Gastrocnemius medialis (tissue), 4 donors: Measurements from ENCODE around the gene FAM13A. TPM values are rescaled to one million over a fixed set of nuclear protein-coding genes. Genes with fewer than 3 reads are reported as not detected.

Source experiments
- ATAC-seq, 2 donors: fragments of 150-250 bp; one replicate each; pipeline ENCODE4 v1.9.1; 2016
- DNase-seq, 2 donors: peaks; one replicate each; pipeline ENCODE4 v3.0.0-alpha.2; 2019
- H3K27ac ChIP-seq, 4 donors: fragments of 200-600 bp; sonication (generic); 1 replicate in 1 of 4; 2 replicates in 3 of 4; pipeline ENCODE4 v1.5.1; 2016 to 2018; ENCODE audit warnings: mild to moderate bottlenecking in 2 of 4, moderate library complexity in 1 of 4
- H3K27me3 ChIP-seq, 3 donors: fragments of 200-600 bp; sonication (generic) in 2 of 3; 1 replicate in 1 of 3; 2 replicates in 2 of 3; pipeline versions ENCODE4 v1.5.1 to v1.6.0; 2016 to 2019; ENCODE audit warnings: mild to moderate bottlenecking in 1 of 3, moderate library complexity in 1 of 3
- H3K36me3 ChIP-seq, 2 donors: fragments of 200-600 bp; sonication (generic) in 1 of 2; one replicate each; pipeline ENCODE4 v1.5.1; 2017 to 2018
- H3K4me1 ChIP-seq, 2 donors: fragments of 200-600 bp; sonication (generic) in 1 of 2; one replicate each; pipeline ENCODE4 v1.5.1; 2016 to 2017; ENCODE audit warnings: mild to moderate bottlenecking in 2 of 2
- H3K4me3 ChIP-seq, 4 donors: fragments of 200-600 bp; sonication (generic) in 3 of 4; 1 replicate in 1 of 4; 2 replicates in 3 of 4; pipeline ENCODE4 v1.5.1; 2016 to 2019; ENCODE audit warnings: mild to moderate bottlenecking in 2 of 4
- H3K9me3 ChIP-seq, 3 donors: fragments of 200-600 bp; sonication (generic) in 2 of 3; 1 replicate in 1 of 3; 2 replicates in 2 of 3; pipeline ENCODE4 v1.5.1; 2016 to 2019
- POLR2A ChIP-seq, 2 donors: fragments of 450-650 bp; IDR thresholded peaks; one replicate each; pipeline ENCODE4 v1.6.1; 2017; ENCODE audit warnings: antibody characterized with exemption in 2 of 2, mild to moderate bottlenecking in 2 of 2, moderate library complexity in 2 of 2
- in situ Hi-C, 4 donors: fragments of 200-750 bp; cut with MboI; loops; one replicate each; pipeline versions ENCODE4 v1.15.0 to v1.8.0; 2017; ENCODE audit warnings: low sequenced_read_pairs in 4 of 4
- intact Hi-C: fragments of 100-400 bp; cut with DNase I; formaldehyde crosslinking; loops from one replicate; pipeline ENCODE4 v1.15.1; 2023; ENCODE audit warnings: low total_unique reads
- total RNA-seq, 4 donors: library from RNA; depleted of rRNA; stranded (reverse); fragments of >200 nt; gene quantifications; one replicate each; pipeline versions ENCODE4 v1.1.0 to v1.2.3, GENCODE V29; 2016
- TF ChIP-seq, protein P1 (sequence below), 5 experiments: fragments of 450-650 bp in 3 of 5; fragments of 200-600 bp in 2 of 5; sonication (generic) in 2 of 5; IDR thresholded peaks in 4 of 5; conservative IDR thresholded peaks in 1 of 5; 1 replicate in 4 of 5; 2 replicates in 1 of 5; pipeline ENCODE4 v1.5.1; 2016 to 2019; ENCODE audit warnings: antibody characterized with exemption in 5 of 5, mild to moderate bottlenecking in 3 of 5, moderate library complexity in 3 of 5

Gene FAM13A
- total RNA-seq, 4 donors from 2014 or later: 6.7 to 14.1 (median 11.4) TPM

- H3K27me3 ChIP-seq: no peaks in the 10 kb centered on the region
- peaks cover 0 to 3% of the 10 kb centered on the region in 2 donors for H3K4me1 ChIP-seq
- H3K9me3 ChIP-seq: no peaks in the 10 kb centered on the region
- DNase-seq: no peak
- in situ Hi-C loops (no loop called here), intact Hi-C loops (no loop called here)
- H3K36me3 ChIP-seq: peaks cover 0 to 53% of the 10 kb centered on the region in 2 donors
- ATAC-seq: no peak
- H3K27ac ChIP-seq: no peak overlapping the region
- no peak for TF ChIP-seq POLR2A (IDR thresholded peaks at IDR 0.05)
- TF ChIP-seq, protein P1, sequence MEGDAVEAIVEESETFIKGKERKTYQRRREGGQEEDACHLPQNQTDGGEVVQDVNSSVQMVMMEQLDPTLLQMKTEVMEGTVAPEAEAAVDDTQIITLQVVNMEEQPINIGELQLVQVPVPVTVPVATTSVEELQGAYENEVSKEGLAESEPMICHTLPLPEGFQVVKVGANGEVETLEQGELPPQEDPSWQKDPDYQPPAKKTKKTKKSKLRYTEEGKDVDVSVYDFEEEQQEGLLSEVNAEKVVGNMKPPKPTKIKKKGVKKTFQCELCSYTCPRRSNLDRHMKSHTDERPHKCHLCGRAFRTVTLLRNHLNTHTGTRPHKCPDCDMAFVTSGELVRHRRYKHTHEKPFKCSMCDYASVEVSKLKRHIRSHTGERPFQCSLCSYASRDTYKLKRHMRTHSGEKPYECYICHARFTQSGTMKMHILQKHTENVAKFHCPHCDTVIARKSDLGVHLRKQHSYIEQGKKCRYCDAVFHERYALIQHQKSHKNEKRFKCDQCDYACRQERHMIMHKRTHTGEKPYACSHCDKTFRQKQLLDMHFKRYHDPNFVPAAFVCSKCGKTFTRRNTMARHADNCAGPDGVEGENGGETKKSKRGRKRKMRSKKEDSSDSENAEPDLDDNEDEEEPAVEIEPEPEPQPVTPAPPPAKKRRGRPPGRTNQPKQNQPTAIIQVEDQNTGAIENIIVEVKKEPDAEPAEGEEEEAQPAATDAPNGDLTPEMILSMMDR (IDR thresholded peaks at IDR 0.05 in 4 of 5, conservative IDR thresholded peaks at IDR 0.05 in 1 of 5): no peak
- no peak overlapping the region for H3K4me3 ChIP-seq
These were observed 268.6 kb downstream of the FAM13A start for GRCh38 chr4:88788424-88788823.

GRCh38 chr4:88786011-88786410 is 271.0 kb downstream of the FAM13A start:
- in situ Hi-C loops: no loop called here
- H3K4me3 ChIP-seq: no peak overlapping the region
- H3K27ac ChIP-seq: no peak overlapping the region
- TF ChIP-seq, protein P1 (IDR thresholded peaks at IDR 0.05 in 4 of 5, conservative IDR thresholded peaks at IDR 0.05 in 1 of 5): no peak
- TF ChIP-seq POLR2A (IDR thresholded peaks at IDR 0.05): no peak
- H3K36me3 ChIP-seq: peaks cover under 1 to 54% of the 10 kb centered on the region in 2 donors
- no peaks in the 10 kb centered on the region for H3K27me3 ChIP-seq
- DNase-seq (no peak), ATAC-seq (no peak)
- H3K9me3 ChIP-seq: no peaks in the 10 kb centered on the region
- intact Hi-C loops: no loop called here
- H3K4me1 ChIP-seq: no peaks in the 10 kb centered on the region

DNA sequence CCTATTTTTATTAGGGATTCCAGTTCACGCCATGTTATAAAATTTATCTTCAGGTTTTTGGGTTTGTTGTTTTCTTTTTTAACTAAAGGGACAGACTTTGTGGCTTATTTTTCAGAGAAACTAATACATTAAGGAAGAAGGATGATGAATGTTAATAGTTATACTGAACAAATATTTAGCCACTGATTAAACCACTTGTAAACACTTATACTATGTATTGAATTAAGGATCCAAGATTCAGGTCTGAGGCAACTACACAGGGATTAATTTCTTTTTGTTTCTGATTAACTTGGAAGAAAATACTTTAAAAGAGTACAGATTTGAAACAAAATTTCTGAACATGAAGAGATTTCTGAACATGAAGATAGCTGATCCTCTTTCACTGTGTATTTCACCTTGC is 276.6 kb downstream of the FAM13A start:
- no peak overlapping the region for H3K4me3 ChIP-seq
- no peaks in the 10 kb centered on the region for H3K4me1 ChIP-seq
- DNase-seq (no peak), ATAC-seq (no peak)
- peaks cover 4 to 28% of the 10 kb centered on the region in 2 donors for H3K36me3 ChIP-seq
- H3K27me3 ChIP-seq: no peaks in the 10 kb centered on the region
- TF ChIP-seq, protein P1 (IDR thresholded peaks at IDR 0.05 in 4 of 5, conservative IDR thresholded peaks at IDR 0.05 in 1 of 5): no peak
- TF ChIP-seq POLR2A (IDR thresholded peaks at IDR 0.05): no peak
- intact Hi-C loops: no loop called here
- in situ Hi-C loops: no loop called here
- H3K9me3 ChIP-seq: no peaks in the 10 kb centered on the region
- no peak overlapping the region for H3K27ac ChIP-seq

DNA sequence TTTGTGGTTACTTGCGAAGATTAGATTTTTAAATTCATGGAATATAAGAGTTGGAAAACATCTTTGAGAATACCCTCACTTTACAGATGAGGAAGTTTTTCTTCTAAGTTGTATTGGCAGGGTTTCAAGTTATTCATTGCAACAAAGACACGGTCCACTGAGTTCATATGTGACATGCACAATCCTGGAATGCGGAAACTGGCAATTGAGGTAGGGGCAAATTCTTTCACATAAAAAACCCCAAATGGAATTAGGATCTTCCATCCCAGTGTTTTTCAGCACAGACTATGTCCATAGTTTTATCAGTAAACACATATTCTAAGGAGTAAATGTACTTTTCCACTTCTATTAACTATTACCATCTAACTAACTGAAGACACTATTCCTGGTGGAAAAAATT is 277.6 kb downstream of the FAM13A start:
- ATAC-seq (no peak), DNase-seq (no peak)
- Histone ChIP-seq H3K36me3 (peaks cover 4 to 22% of the 10 kb centered on the region in 2 donors), H3K9me3 (no peaks in the 10 kb centered on the region), H3K4me1 (no peaks in the 10 kb centered on the region), H3K4me3 (no peak overlapping the region), H3K27me3 (no peaks in the 10 kb centered on the region), H3K27ac (no peak overlapping the region)
- intact Hi-C loops (no loop called here), in situ Hi-C loops (no loop called here)
- TF ChIP-seq, protein P1 (IDR thresholded peaks at IDR 0.05 in 4 of 5, conservative IDR thresholded peaks at IDR 0.05 in 1 of 5): no peak
- no peak for TF ChIP-seq POLR2A (IDR thresholded peaks at IDR 0.05)

DNA sequence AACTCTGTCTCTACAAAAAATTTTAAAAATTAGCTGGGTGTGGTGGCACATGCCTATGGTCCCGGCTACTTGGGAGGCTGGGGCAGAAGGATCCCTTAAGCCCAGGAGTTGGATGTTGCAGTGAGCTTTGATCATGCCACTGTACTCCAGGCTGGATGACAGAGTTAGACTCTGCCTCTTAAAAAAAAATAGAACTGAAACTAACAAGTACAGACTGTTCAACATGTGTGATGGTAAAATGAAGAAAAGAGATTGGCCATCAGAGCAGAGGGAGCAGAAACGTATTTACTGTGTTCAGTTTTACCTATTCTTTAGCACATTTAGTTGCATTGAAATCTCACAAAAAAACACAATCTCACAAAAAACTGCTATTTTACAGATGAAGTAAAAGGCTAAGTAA is 281.5 kb downstream of the FAM13A start:
- TF ChIP-seq, protein P1 (IDR thresholded peaks at IDR 0.05 in 4 of 5, conservative IDR thresholded peaks at IDR 0.05 in 1 of 5): no peak
- TF ChIP-seq POLR2A (IDR thresholded peaks at IDR 0.05): no peak
- DNase-seq (no peak), ATAC-seq (no peak)
- intact Hi-C loops (no loop called here), in situ Hi-C loops (no loop called here)
- H3K27me3 ChIP-seq: no peaks in the 10 kb centered on the region
- H3K9me3 ChIP-seq: no peaks in the 10 kb centered on the region
- H3K36me3 ChIP-seq: peaks cover 0 to 8% of the 10 kb centered on the region in 2 donors
- H3K4me3 ChIP-seq: no peak overlapping the region
- H3K27ac ChIP-seq: no peak overlapping the region
- H3K4me1 ChIP-seq: no peaks in the 10 kb centered on the region
